ENCODE measurements around the gene TLR2. TPM values are rescaled to one million over a fixed set of nuclear protein-coding genes. Genes with fewer than 3 reads are reported as not detected.

TLR2 gene
- total and polyA plus RNA-seq, 10 of the 15 experiments (the other 5 are each of a cell fraction or from before 2014, with no cell fraction given): under 0.01 to 0.19 (median 0.06) TPM; not detected in 4

DNA sequence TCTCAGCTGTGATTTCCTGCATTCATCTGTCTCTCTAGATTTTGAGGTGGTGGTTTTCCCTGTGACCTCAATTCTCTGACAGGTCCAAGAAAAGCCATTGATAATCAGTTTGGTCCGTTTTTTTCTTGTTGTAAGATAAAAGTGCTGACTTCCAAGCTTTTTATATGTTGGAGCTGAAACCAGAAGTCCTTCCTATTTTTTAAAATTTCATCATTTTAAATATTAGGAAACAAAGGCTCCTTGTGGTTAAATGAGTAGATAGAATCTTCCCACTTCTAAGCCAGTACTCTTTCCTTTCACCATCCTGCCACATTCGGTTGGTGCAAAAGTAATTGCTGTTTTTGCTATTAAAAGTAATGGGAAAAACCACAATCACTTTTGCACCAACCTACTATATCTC is 57.5 kb downstream of the TLR2 start:
- CTCF ChIA-PET: interaction anchor here (0.7 to 2.3 kb wide), 2 partner anchors 9 to 44 kb away, joined by 3 to 13 read pairs; no protein-coding TSS in a partner anchor
- Histone ChIP-seq H3K4me3 (no peak overlapping the region), H3K4me2 (ENCODE audit: control insufficient read depth, insufficient read depth) (no peak overlapping the region), H3K27ac (ENCODE audit: control insufficient read depth, insufficient read depth) (no peak overlapping the region), H3K9ac (ENCODE audit: control insufficient read depth, insufficient read depth, low read length) (no peak overlapping the region), H4K20me1 (ENCODE audit: control insufficient read depth, insufficient read depth) (no peaks in the 10 kb centered on the region), H3K36me3 (ENCODE audit: control insufficient read depth in 2 of 2, insufficient read depth in 2 of 2, low read length in 1 of 2) (no peaks in the 10 kb centered on the region), H3K79me2 (ENCODE audit: control insufficient read depth, insufficient read depth, low read length) (no peaks in the 10 kb centered on the region), H3K4me1 (ENCODE audit: control insufficient read depth, insufficient read depth, low read length) (no peaks in the 10 kb centered on the region), H2AFZ (ENCODE audit: control insufficient read depth, low read depth, low read length) (no peak overlapping the region), H3K9me3 (replicated peaks; ENCODE audit: control insufficient read depth, insufficient read depth, low read length) (peaks cover 3% of the 10 kb centered on the region; the same call in 1 of the 3 replicates), H3K27me3 (replicated peaks in 1 of 2; ENCODE audit: control insufficient read depth in 2 of 2, insufficient read depth in 2 of 2, low read length in 1 of 2) (no peaks in the 10 kb centered on the region; a peak in 1 of 4 replicates)
- SMC1A ChIA-PET (ENCODE audit: uncharacterized antibody, unreplicated experiment): interaction anchor here (0.7 to 2.7 kb wide), 3 partner anchors 9 to 893 kb away, joined by 3 to 14 read pairs (median 7); no protein-coding TSS in a partner anchor
- POLR2A ChIA-PET: no interaction called here
- no peak for ATAC-seq
- in situ Hi-C loops (cut with MboI): loop anchor here (10.0 kb wide), 1 partner anchor 397 kb away; the partner anchor contains the start of gene MND1
- DNase-seq (ENCODE audit: low read depth, low spot score): no peak
- intact Hi-C loops (cut with micrococcal nuclease; ENCODE audit: unreplicated experiment): no loop called here
- BruUV-seq (replicated peaks): no TSS peak
- TF ChIP-seq, protein P1, sequence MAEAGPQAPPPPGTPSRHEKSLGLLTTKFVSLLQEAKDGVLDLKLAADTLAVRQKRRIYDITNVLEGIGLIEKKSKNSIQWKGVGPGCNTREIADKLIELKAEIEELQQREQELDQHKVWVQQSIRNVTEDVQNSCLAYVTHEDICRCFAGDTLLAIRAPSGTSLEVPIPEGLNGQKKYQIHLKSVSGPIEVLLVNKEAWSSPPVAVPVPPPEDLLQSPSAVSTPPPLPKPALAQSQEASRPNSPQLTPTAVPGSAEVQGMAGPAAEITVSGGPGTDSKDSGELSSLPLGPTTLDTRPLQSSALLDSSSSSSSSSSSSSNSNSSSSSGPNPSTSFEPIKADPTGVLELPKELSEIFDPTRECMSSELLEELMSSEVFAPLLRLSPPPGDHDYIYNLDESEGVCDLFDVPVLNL (IDR thresholded peaks at IDR 0.05; ENCODE audit: low read depth, low read length): no peak
- TF ChIP-seq TAF1 (IDR thresholded peaks at IDR 0.05; ENCODE audit: borderline replicate concordance, low read depth, low read length) (no peak), HCFC1 (IDR thresholded peaks at IDR 0.05; ENCODE audit: low read length) (no peak), ELK1 (IDR thresholded peaks at IDR 0.05; ENCODE audit: low read depth, low read length) (no peak), ATF7 (IDR thresholded peaks at IDR 0.05; ENCODE audit: low read depth) (no peak)
- TF ChIP-seq, protein P2, sequence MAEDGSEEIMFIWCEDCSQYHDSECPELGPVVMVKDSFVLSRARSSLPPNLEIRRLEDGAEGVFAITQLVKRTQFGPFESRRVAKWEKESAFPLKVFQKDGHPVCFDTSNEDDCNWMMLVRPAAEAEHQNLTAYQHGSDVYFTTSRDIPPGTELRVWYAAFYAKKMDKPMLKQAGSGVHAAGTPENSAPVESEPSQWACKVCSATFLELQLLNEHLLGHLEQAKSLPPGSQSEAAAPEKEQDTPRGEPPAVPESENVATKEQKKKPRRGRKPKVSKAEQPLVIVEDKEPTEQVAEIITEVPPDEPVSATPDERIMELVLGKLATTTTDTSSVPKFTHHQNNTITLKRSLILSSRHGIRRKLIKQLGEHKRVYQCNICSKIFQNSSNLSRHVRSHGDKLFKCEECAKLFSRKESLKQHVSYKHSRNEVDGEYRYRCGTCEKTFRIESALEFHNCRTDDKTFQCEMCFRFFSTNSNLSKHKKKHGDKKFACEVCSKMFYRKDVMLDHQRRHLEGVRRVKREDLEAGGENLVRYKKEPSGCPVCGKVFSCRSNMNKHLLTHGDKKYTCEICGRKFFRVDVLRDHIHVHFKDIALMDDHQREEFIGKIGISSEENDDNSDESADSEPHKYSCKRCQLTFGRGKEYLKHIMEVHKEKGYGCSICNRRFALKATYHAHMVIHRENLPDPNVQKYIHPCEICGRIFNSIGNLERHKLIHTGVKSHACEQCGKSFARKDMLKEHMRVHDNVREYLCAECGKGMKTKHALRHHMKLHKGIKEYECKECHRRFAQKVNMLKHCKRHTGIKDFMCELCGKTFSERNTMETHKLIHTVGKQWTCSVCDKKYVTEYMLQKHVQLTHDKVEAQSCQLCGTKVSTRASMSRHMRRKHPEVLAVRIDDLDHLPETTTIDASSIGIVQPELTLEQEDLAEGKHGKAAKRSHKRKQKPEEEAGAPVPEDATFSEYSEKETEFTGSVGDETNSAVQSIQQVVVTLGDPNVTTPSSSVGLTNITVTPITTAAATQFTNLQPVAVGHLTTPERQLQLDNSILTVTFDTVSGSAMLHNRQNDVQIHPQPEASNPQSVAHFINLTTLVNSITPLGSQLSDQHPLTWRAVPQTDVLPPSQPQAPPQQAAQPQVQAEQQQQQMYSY (CRISPR knock-in tag; IDR thresholded peaks at IDR 0.05): no peak
- 36% methylated on average over 2 of the region's 2 CpGs for WGBS (ENCODE audit: insufficient coverage, insufficient replicate concordance, low lambda C conversion rate, missing lambda C conversion rate)
- no peak for FAIRE-seq
- RAD21 ChIA-PET (ENCODE audit: unreplicated experiment): no interaction called here

Measured in GM12878 (cell line).